GM23248 (cell line): ENCODE measurements around the gene ZBTB49. TPM values are rescaled to one million over a fixed set of nuclear protein-coding genes. Genes with fewer than 3 reads are reported as not detected.

Experiments
- DNase-seq: peaks from one replicate; pipeline ENCODE4 v3.0.0-alpha.2; 2015
- H2AFZ ChIP-seq: fragments of 200-600 bp; sonication (generic); 2 replicates; pipeline ENCODE4 v1.6.1; 2016; ENCODE audit warnings: antibody characterized with exemption
- H3F3A ChIP-seq: fragments of 200-600 bp; sonication (generic); 2 replicates; pipeline ENCODE4 v1.6.1; 2016; ENCODE audit warnings: mild to moderate bottlenecking, antibody characterized with exemption, mixed run types; ENCODE audit not compliant: insufficient read depth
- H3K27ac ChIP-seq: fragments of 200-600 bp; sonication (generic); 2 replicates; pipeline ENCODE4 v1.5.1; 2016; ENCODE audit warnings: mild to moderate bottlenecking
- H3K27me3 ChIP-seq: fragments of 200-600 bp; sonication (generic); replicated peaks from 2 replicates; pipeline ENCODE4 v1.6.1; 2016; ENCODE audit warnings: mild to moderate bottlenecking; ENCODE audit not compliant: insufficient read depth
- H3K36me3 ChIP-seq: fragments of 200-600 bp; sonication (generic); 2 replicates; pipeline ENCODE4 v1.6.1; 2016; ENCODE audit warnings: low read depth, mild to moderate bottlenecking
- H3K4me1 ChIP-seq: fragments of 200-600 bp; sonication (generic); 2 replicates; pipeline ENCODE4 v1.6.1; 2016; ENCODE audit warnings: mild to moderate bottlenecking; ENCODE audit not compliant: insufficient read depth
- H3K4me2 ChIP-seq: fragments of 200-600 bp; sonication (generic); one replicate; pipeline ENCODE4 v1.6.1; 2016; ENCODE audit warnings: mild to moderate bottlenecking; ENCODE audit not compliant: unreplicated experiment
- H3K4me3 ChIP-seq: fragments of 200-600 bp; sonication (generic); 2 replicates; pipeline ENCODE4 v1.5.1; 2016; ENCODE audit warnings: mild to moderate bottlenecking
- H3K79me2 ChIP-seq: fragments of 200-600 bp; sonication (generic); 2 replicates; pipeline ENCODE4 v1.6.1; 2016; ENCODE audit warnings: mild to moderate bottlenecking; ENCODE audit not compliant: insufficient read depth
- H3K9ac ChIP-seq: fragments of 200-600 bp; sonication (generic); 2 replicates; pipeline ENCODE4 v1.6.1; 2016; ENCODE audit warnings: mild to moderate bottlenecking
- H3K9me2 ChIP-seq: fragments of 200-600 bp; sonication (generic); 2 replicates; pipeline ENCODE4 v1.6.1; 2016; ENCODE audit warnings: mixed run types, mild to moderate bottlenecking, moderate library complexity; ENCODE audit not compliant: insufficient read depth
- H3K9me3 ChIP-seq: fragments of 200-600 bp; sonication (generic); one replicate; pipeline ENCODE4 v1.6.1; 2017; ENCODE audit warnings: low read depth
- H4K20me1 ChIP-seq: fragments of 200-600 bp; sonication (generic); 2 replicates; pipeline ENCODE4 v1.6.0; 2016; ENCODE audit not compliant: insufficient read depth
- EZH2 ChIP-seq: fragments of 200-600 bp; sonication (generic); IDR thresholded peaks from 2 replicates; pipeline ENCODE4 v1.6.1; 2018; ENCODE audit warnings: antibody characterized with exemption, mild to moderate bottlenecking; ENCODE audit not compliant: insufficient read depth, poor library complexity, severe bottlenecking
- EZH2phosphoT487 ChIP-seq: fragments of 200-600 bp; sonication (generic); IDR thresholded peaks from 2 replicates; pipeline ENCODE4 v1.6.1; 2018; ENCODE audit warnings: antibody characterized with exemption, moderate library complexity, mild to moderate bottlenecking, low read depth; ENCODE audit not compliant: insufficient read depth
- WGBS, 2 experiments: methylation state at CpG; one replicate each; pipeline ENCODE4 v1.1.6; 2015 to 2017; ENCODE audit warnings: low lambda C conversion rate in 2 of 2, low coverage in 1 of 2; ENCODE audit errors: missing lambda C conversion rate in 2 of 2; 5-methylcytosine and 5-hydroxymethylcytosine counted together
- in situ Hi-C: fragments of 300-500 bp; cut with MboI; formaldehyde crosslinking; loops from 2 replicates; pipeline ENCODE4 v1.15.0; 2020
- polyA plus RNA-seq: library from polyadenylated mRNA; unstranded; fragments of >200 nt; fragmentation: Nextera tagmentation; extraction: Ambion mirVana; gene quantifications from 2 replicates; pipeline ENCODE4 v1.2.1, GENCODE V29; 2016
- total RNA-seq: library from RNA; depleted of rRNA; stranded (reverse); fragments of >200 nt; shearing (Covaris generic); gene quantifications from 2 replicates; pipeline ENCODE4 v1.2.3, GENCODE V29; 2014

ZBTB49 gene
- total and polyA plus RNA-seq, 2 experiments from 2014 or later, result 1.9 to 2.9 TPM

GRCh38 chr4:4325321-4325720 lies 35.3 kb downstream of the ZBTB49 start:
- no peak overlapping the region for H3K4me2 ChIP-seq
- TF ChIP-seq EZH2phosphoT487, result no peak
- no peak overlapping the region for H3K4me3 ChIP-seq
- DNase-seq, result no peak
- H2AFZ ChIP-seq, result no peak overlapping the region
- H3K36me3 ChIP-seq, result no peaks in the 10 kb centered on the region
- H3K9me2 ChIP-seq, result no peaks in the 10 kb centered on the region
- no peaks in the 10 kb centered on the region for H3F3A ChIP-seq
- in situ Hi-C loops, result no loop called here
- no peaks in the 10 kb centered on the region for H3K79me2 ChIP-seq
- no peaks in the 10 kb centered on the region for H3K9me3 ChIP-seq
- no peaks in the 10 kb centered on the region for H3K4me1 ChIP-seq
- H4K20me1 ChIP-seq, result no peaks in the 10 kb centered on the region
- no peaks in the 10 kb centered on the region for H3K27me3 ChIP-seq
- H3K9ac ChIP-seq, result no peak overlapping the region
- WGBS, 2 experiments, result 88 to 91% methylated on average over 5 of the region's 5 CpGs
- no peak overlapping the region for H3K27ac ChIP-seq

DNA sequence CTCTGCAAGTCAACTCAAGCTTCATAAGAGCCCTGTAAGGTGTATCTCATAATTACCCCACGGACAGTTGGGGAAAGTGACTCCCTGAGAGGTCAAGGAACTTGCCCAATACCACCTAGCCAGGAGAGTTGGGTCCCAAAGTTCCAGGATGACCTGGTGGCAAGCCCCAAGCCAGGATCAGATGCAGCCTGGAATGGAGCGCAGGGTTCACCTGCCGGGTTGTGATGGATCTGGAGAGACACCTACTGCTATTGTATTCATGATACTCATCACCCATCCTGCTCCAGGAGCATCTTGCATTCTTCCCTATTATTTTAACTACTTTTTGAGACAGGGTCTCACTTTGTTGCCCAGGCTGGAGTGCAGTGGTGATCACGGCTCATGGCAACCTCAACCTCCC lies 36.1 kb downstream of the ZBTB49 start:
- Histone ChIP-seq H2AFZ (no peak overlapping the region), H3K4me2 (no peak overlapping the region), H3F3A (no peaks in the 10 kb centered on the region), H3K9me2 (no peaks in the 10 kb centered on the region), H3K27me3 (no peaks in the 10 kb centered on the region), H3K4me3 (no peak overlapping the region), H3K27ac (no peak overlapping the region), H3K9ac (no peak overlapping the region), H3K79me2 (no peaks in the 10 kb centered on the region), H3K36me3 (no peaks in the 10 kb centered on the region), H4K20me1 (no peaks in the 10 kb centered on the region), H3K9me3 (no peaks in the 10 kb centered on the region), H3K4me1 (no peaks in the 10 kb centered on the region)
- TF ChIP-seq EZH2 (no peak), EZH2phosphoT487 (no peak)
- in situ Hi-C loops, result no loop called here
- WGBS, 2 experiments, result 88 to 91% methylated on average over 4 of the region's 4 CpGs
- DNase-seq, result no peak

DNA sequence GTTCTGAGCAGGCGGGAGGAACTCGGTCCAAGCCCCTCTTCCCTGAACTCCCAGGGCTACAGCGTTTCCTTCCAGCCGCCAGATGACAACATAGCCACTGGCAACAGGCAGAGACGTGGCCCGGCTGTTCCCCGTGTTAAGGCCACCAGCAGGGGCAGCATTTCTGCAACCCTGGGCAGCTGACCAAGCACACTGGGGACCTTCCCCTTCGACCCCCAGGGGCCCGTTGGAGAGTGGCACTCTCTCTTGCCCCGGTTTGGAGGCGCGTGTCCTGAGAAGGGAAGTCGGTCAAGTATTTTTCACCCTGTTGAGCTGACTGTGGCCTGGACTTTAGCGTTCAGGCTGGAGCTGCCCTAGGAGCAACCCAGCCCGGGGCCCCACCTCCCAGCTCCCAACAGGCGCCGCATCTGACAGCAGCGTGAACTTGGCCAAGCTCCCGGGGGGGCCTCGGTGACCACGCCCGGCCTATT lies 37.6 kb downstream of the ZBTB49 start:
- DNase-seq, result peak; percentile 30
- H3K4me3 ChIP-seq, result no peak overlapping the region
- no peaks in the 10 kb centered on the region for H3K9me3 ChIP-seq
- no peaks in the 10 kb centered on the region for H4K20me1 ChIP-seq
- no peak overlapping the region for H2AFZ ChIP-seq
- no peaks in the 10 kb centered on the region for H3K27me3 ChIP-seq
- 39 to 47% methylated on average over 22 of the region's 22 CpGs for WGBS, 2 experiments
- peaks cover 6% of the 10 kb centered on the region for H3F3A ChIP-seq
- no peaks in the 10 kb centered on the region for H3K4me1 ChIP-seq
- H3K27ac ChIP-seq, result no peak overlapping the region
- H3K36me3 ChIP-seq, result no peaks in the 10 kb centered on the region
- H3K79me2 ChIP-seq, result no peaks in the 10 kb centered on the region
- no peaks in the 10 kb centered on the region for H3K9me2 ChIP-seq
- TF ChIP-seq EZH2, result no peak
- no peak for TF ChIP-seq EZH2phosphoT487
- no peak overlapping the region for H3K4me2 ChIP-seq
- in situ Hi-C loops, result no loop called here
- H3K9ac ChIP-seq, result no peak overlapping the region

DNA sequence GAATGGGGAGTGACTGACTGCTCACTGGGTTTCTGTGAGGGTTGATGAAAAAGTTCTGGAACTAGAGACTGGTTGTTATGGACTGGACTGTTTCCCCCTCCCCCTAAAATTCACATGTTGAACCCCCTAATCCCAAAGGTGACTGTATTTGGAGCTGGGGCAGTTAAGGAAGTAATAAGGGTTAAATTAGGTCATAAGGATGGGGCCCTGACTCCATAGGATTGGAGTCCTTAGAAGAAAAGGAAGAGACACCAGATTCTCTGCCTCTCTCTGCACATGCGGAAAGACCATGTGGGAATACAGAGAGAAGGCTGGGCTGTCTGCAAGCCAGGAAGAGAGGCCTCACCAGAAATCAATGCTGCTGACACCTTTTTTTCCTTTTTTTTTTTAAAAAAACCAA lies 38.2 kb downstream of the ZBTB49 start:
- Histone ChIP-seq H3K4me1 (no peaks in the 10 kb centered on the region; the same call in 1 of the 2 replicates), H3F3A (peaks cover 11% of the 10 kb centered on the region), H3K9me3 (no peaks in the 10 kb centered on the region), H3K4me2 (no peak overlapping the region), H2AFZ (no peak overlapping the region), H3K27ac (no peak overlapping the region), H3K9me2 (no peaks in the 10 kb centered on the region), H3K79me2 (no peaks in the 10 kb centered on the region), H3K36me3 (no peaks in the 10 kb centered on the region), H3K9ac (no peak overlapping the region), H3K4me3 (no peak overlapping the region), H3K27me3 (no peaks in the 10 kb centered on the region), H4K20me1 (no peaks in the 10 kb centered on the region)
- in situ Hi-C loops, result no loop called here
- TF ChIP-seq EZH2 (no peak), EZH2phosphoT487 (no peak)
- 77 to 82% methylated on average over 1 of the region's 1 CpG for WGBS, 2 experiments
- DNase-seq, result no peak

DNA sequence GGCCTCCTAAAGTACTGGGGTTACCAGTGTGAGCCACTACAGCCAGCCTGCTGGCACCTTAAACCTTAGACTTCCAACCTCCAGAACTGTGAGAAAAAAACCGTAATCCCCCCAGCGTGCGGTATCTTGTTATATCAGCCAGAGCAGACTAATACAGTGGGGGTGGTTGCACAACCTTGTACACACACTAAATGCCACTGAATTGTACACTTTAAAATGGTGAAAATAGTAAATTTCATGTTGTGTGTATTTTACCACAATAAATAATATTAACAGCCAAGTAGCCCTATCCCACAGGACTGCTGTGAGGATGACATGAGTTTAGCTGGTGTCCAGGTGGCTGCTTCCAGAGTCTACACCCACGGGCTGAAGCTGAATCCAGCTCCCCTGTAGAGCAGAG lies 38.8 kb downstream of the ZBTB49 start:
- Histone ChIP-seq H3K27ac (no peak overlapping the region), H3K79me2 (no peaks in the 10 kb centered on the region), H3K9me2 (no peaks in the 10 kb centered on the region), H3K9ac (no peak overlapping the region), H3K4me2 (no peak overlapping the region), H3K27me3 (no peaks in the 10 kb centered on the region), H2AFZ (no peak overlapping the region), H3K36me3 (no peaks in the 10 kb centered on the region), H4K20me1 (no peaks in the 10 kb centered on the region), H3F3A (peaks cover 17% of the 10 kb centered on the region), H3K4me1 (no peaks in the 10 kb centered on the region; the same call in 1 of the 2 replicates), H3K4me3 (no peak overlapping the region), H3K9me3 (no peaks in the 10 kb centered on the region)
- in situ Hi-C loops, result no loop called here
- no peak for DNase-seq
- no peak for TF ChIP-seq EZH2
- no peak for TF ChIP-seq EZH2phosphoT487
- WGBS, 2 experiments, result 75 to 87% methylated on average over 4 of the region's 4 CpGs
